ENCODE results near the gene DAD1.
"Not testable (repeated sequence)": the region's sequence is repeated elsewhere in the genome, so short reads cannot be mapped to it uniquely, and the experiment has no call there.

The DAD1 gene

DNA sequence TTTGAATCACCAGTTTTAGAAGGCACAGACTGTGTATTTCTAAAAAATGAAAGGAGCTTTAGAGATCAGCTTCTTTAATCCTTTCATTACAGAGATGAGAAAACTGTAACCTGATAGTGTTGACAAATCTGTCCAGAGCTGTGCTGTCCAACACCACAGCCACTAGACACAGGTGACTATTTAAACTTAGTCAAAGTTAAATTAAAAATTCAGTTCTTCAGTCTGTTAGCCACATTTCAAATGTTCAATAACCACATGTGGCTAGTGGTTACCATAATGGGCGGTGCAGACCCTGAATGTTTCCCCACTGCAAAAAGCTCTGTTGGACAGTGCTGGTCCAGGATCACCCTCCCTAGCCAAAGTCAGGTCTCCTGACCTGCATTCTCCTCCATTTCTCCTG lies 21.6 kb downstream of the DAD1 start:
- DNase-seq (ENCODE audit: low spot score), result no peak

- no peak for DNase-seq (ENCODE audit: low spot score)
These were observed 22.2 kb downstream of the DAD1 start for GRCh38 chr14:22566845-22567244.

GRCh38 chr14:22566266-22566665 lies 22.8 kb downstream of the DAD1 start:
- not testable (repeated sequence) for DNase-seq (ENCODE audit: low spot score)

GRCh38 chr14:22565391-22565945 lies 23.6 kb downstream of the DAD1 start:
- no peak for DNase-seq (ENCODE audit: low spot score)

GRCh38 chr14:22564463-22564862 lies 24.6 kb downstream of the DAD1 start:
- DNase-seq (ENCODE audit: low spot score), result no peak

GRCh38 chr14:22563987-22564386 lies 25.0 kb downstream of the DAD1 start:
- no peak for DNase-seq (ENCODE audit: low spot score)

DNA sequence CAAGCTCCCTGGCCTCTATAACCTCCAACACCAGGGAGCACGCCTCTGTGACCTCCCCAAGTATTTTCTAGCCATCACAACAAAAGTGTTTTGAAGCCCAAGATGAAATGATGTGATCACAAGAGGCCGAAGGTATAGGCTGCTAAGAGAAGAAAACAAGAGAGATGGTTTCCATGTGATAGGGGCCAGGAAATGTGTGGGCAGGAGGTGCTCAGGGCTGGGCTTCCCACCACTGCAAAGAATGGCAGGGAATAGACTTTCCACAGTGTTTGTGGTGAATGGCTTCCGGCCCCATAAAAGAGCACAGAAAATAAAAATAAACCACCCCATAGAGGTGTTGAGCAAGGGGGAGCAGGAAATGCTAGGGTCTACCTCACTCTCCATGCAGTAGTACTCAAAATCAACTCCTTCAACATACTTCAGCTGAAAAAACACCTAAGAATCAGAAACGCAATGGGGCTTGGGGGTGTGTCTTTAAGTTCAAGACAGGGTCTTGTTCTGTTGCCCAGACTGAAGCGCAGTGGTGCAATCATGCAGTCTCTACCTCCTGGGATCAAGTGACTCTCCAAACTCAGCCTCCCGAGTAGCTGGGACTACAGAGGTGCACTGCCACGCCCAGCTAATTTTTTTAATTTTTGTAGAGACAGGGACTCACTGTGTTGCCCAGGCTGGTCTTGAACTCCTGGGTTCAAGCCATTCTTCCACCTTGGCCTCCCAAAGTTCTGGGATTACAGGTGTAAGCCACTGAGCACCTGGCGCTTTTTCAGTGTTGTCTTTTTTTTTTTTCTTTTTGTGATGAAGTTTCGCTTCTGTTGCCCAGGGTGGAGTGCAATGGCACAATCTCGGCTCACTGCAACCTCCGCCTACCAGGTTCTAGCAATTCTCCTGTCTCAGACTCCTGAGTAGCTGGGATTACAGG lies 27.1 kb downstream of the DAD1 start:
- no peak for DNase-seq (ENCODE audit: low spot score)

GRCh38 chr14:22561366-22561660 lies 27.7 kb downstream of the DAD1 start:
- DNase-seq (ENCODE audit: low spot score), result no peak

GRCh38 chr14:22560662-22561365 lies 28.2 kb downstream of the DAD1 start:
- no peak for DNase-seq (ENCODE audit: low spot score)

DNA sequence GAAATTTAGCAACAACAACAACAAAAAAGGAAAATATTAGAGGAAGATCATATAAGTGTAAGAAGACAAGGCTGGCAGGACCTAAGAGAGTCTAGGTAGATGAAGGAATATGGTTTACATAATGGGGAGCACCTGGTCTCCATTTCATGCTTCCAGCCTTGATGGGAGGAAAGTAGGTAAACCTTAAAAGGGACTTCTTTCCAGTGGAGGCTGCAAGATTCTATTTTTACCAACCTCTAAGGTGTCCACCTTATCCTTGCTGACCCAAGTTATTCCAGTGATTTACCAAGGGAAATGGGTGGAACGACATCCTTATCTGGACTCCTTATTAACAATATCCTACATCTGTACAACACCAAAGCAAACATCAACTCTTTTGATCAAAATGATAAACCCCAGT lies 30.0 kb downstream of the DAD1 start:
- DNase-seq (ENCODE audit: low spot score), result no peak

GRCh38 chr14:22558221-22558913 lies 30.7 kb downstream of the DAD1 start:
- DNase-seq (ENCODE audit: low spot score), result no peak

- DNase-seq (ENCODE audit: low spot score), result no peak
These were observed 31.2 kb downstream of the DAD1 start for GRCh38 chr14:22557846-22558220.

DNA sequence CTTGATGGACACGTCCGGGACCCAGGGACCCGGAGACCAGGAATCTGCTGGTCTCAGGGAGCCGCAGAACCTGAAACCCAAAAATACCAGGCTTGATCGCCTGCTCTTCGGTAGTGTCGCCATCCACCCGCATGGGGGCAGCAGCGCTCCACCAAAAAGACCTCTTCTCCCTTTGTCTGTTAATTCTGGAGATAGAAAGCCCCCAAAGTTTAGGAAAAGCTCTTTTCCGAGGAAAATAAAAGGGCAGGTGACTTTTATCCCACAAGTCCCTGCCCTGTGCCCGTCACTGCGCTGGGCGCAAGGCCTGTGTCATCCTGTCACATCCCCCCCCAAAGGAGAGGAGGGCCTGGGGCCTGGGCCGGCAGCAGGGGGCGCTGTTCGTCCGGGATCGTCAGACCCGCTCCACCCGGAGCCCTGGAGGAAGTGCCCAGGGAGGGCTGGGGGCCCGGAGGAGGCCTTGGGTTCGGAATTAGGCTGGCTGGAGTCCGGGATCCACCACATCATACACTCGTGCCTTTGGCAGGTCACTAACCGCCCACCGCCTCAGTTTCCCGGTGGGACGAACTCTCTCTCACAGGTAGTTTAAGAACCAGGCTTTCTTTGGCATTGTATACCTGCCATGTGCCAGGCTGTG lies 31.9 kb downstream of the DAD1 start:
- DNase-seq (ENCODE audit: low spot score), result peak; percentile 70

- peak; percentile 32 for DNase-seq (ENCODE audit: low spot score)
These were observed 32.7 kb downstream of the DAD1 start for GRCh38 chr14:22556021-22556989.

DNA sequence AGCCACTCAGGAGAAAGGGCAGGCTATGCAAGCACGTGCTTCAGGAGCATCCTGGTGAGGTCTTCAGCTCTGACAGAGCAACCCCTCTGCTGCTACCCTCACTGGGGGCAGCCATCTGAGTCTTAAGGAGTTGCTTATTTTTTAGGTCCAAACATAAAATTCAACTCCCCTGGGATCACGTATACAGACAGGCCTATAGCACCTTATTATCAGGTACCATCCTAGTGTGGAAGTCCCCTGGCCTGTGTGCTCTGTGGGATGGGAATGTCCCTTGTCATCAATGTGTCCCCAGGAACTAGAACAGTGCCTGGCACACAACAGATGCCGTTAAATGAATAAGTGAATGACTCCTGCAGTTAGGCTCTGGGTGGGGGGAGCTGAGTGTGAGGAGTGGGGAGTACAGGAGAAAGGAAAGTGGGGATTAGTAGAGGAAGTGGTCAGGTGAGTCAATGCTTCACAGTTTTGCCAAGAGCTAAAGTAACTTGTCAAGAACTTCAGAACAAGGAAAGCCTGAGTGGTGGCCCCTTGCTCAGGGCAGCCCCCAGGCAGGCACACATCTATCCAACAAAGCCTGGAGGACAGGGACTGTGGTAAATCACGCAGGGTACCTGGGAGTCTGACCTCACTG lies 33.5 kb downstream of the DAD1 start:
- DNase-seq (ENCODE audit: low spot score), result no peak

GRCh38 chr14:22554498-22555383 lies 34.3 kb downstream of the DAD1 start:
- no peak for DNase-seq (ENCODE audit: low spot score)

- DNase-seq (ENCODE audit: low spot score), result not testable (repeated sequence)
These were observed 35.0 kb downstream of the DAD1 start for GRCh38 chr14:22553861-22554497.

GRCh38 chr14:22553445-22553844 lies 35.6 kb downstream of the DAD1 start:
- DNase-seq (ENCODE audit: low spot score), result no peak

- no peak for DNase-seq (ENCODE audit: low spot score)
These were observed 36.3 kb downstream of the DAD1 start for GRCh38 chr14:22552827-22553076.

Data from RKO (cell line).